ENCODE data around the gene SCAF11.
"Not testable (repeated sequence)": the region's sequence is repeated elsewhere in the genome, so short reads cannot be mapped to it uniquely, and the experiment has no call there.

Gene SCAF11, protein sequence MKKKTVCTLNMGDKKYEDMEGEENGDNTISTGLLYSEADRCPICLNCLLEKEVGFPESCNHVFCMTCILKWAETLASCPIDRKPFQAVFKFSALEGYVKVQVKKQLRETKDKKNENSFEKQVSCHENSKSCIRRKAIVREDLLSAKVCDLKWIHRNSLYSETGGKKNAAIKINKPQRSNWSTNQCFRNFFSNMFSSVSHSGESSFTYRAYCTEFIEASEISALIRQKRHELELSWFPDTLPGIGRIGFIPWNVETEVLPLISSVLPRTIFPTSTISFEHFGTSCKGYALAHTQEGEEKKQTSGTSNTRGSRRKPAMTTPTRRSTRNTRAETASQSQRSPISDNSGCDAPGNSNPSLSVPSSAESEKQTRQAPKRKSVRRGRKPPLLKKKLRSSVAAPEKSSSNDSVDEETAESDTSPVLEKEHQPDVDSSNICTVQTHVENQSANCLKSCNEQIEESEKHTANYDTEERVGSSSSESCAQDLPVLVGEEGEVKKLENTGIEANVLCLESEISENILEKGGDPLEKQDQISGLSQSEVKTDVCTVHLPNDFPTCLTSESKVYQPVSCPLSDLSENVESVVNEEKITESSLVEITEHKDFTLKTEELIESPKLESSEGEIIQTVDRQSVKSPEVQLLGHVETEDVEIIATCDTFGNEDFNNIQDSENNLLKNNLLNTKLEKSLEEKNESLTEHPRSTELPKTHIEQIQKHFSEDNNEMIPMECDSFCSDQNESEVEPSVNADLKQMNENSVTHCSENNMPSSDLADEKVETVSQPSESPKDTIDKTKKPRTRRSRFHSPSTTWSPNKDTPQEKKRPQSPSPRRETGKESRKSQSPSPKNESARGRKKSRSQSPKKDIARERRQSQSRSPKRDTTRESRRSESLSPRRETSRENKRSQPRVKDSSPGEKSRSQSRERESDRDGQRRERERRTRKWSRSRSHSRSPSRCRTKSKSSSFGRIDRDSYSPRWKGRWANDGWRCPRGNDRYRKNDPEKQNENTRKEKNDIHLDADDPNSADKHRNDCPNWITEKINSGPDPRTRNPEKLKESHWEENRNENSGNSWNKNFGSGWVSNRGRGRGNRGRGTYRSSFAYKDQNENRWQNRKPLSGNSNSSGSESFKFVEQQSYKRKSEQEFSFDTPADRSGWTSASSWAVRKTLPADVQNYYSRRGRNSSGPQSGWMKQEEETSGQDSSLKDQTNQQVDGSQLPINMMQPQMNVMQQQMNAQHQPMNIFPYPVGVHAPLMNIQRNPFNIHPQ (N-terminal part only)

DNA sequence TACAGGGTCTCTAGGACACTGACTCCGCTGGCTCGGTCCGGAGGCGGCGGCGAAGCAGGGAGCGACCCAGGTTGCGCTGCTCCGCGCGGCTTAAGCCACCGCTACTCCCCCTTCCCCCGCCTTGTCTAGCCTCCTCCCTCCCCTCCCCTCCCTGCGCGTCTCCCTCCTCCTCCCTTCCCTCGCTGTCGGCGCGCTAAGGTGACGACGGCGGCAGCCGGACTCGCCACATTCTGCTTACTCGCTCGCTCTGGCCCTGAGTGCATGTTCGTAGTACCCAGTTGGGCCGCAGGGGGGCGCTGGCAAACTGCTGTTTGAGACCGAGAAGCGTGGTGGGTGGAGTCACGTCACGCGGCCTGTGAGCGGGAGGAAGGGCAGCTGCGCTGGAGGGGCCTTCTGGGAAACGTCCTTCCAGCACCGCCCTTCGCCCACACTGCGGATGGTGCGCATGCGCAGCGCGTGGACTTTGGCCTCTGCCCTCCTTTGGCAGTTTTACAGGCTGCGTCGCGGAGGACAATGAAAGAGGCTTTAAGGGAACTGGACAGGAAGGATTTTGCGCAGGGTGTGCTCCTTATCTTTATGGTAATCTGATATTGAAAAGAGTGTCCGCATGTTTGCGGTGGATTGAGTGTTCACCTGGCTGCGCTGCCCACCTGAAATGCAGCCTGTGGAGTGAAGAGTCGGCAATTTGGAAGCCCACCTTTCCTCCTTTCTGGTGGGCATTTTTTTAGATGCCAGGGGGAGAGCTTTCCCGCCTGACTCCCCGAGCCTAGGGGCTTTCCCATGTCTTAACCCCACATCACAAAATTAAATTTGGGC lies at the start of gene SCAF11:
TSS of gene SCAF11 (minus strand) at position 107 of the 816 bp plus-strand sequence. CDS start 26,407 bp downstream, outside the sequence.
- H3K4me3 ChIP-seq (ENCODE audit: low read depth, low read length): peak within 1 kb of the TSS; percentile 97
- peak; percentile 98 for TF ChIP-seq POLR2A (IDR thresholded peaks at IDR 0.05; ENCODE audit: extremely low read depth, insufficient read length)
- TF ChIP-seq, protein P1, sequence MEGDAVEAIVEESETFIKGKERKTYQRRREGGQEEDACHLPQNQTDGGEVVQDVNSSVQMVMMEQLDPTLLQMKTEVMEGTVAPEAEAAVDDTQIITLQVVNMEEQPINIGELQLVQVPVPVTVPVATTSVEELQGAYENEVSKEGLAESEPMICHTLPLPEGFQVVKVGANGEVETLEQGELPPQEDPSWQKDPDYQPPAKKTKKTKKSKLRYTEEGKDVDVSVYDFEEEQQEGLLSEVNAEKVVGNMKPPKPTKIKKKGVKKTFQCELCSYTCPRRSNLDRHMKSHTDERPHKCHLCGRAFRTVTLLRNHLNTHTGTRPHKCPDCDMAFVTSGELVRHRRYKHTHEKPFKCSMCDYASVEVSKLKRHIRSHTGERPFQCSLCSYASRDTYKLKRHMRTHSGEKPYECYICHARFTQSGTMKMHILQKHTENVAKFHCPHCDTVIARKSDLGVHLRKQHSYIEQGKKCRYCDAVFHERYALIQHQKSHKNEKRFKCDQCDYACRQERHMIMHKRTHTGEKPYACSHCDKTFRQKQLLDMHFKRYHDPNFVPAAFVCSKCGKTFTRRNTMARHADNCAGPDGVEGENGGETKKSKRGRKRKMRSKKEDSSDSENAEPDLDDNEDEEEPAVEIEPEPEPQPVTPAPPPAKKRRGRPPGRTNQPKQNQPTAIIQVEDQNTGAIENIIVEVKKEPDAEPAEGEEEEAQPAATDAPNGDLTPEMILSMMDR (IDR thresholded peaks at IDR 0.05; ENCODE audit: low read depth, low read length): peak; percentile 72
- TF ChIP-seq MYC (IDR thresholded peaks at IDR 0.05; ENCODE audit: low read depth, low read length): peak; percentile 98
- TF ChIP-seq, protein P2, sequence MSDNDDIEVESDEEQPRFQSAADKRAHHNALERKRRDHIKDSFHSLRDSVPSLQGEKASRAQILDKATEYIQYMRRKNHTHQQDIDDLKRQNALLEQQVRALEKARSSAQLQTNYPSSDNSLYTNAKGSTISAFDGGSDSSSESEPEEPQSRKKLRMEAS (IDR thresholded peaks at IDR 0.05; ENCODE audit: low read depth, low read length): peak; percentile 98
- peak; percentile 100 for DNase-seq (ENCODE audit: low read depth)

DNA sequence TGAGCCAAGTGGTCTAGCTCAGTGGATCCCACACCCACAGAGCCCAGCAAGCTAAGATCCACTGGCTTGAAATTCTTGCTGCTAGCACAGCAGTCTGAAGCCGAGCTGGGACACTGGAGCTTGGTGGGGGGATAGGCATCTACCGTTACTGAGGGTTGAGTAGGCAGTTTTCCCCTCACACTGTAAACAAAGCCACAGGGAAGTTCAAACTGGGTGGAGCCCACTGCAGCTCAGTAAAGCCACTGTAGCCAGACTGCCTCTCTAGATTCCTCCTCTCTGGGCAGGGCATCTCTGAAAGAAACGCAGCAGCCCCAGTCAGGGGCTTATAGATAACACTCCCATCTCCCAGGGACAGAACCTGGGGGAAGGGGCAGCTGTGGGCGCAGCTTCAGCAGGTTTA lies 46.7 kb upstream of the SCAF11 start:
- DNase-seq (ENCODE audit: low read depth); H3K4me3 ChIP-seq (ENCODE audit: low read depth, low read length): not testable (repeated sequence)

DNA sequence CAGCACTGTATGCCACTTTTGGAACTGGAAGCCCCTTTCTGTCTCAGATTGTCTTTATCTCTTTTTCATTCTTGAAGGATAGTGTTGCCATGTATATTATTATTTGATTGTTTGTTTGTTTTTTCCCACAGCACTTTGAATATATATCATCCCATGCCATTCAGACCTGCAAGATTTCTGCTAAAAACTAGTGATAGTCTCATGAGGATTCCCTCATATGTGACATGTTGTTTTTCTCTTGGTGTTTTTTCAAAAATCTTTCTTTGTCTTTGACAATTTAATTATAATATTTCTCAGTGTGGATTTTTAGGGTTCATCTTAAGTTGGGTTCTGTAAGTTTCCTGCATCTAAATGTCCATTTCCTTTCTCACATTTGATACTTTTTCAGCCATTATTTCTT lies 36.8 kb upstream of the SCAF11 start:
- no peak for DNase-seq (ENCODE audit: low read depth)
- no peak overlapping the region for H3K4me3 ChIP-seq (ENCODE audit: low read depth, low read length)
- TF ChIP-seq MYC (IDR thresholded peaks at IDR 0.05; ENCODE audit: low read depth, low read length): no peak
- TF ChIP-seq, protein P2 (IDR thresholded peaks at IDR 0.05; ENCODE audit: low read depth, low read length): no peak
- no peak for TF ChIP-seq POLR2A (IDR thresholded peaks at IDR 0.05; ENCODE audit: extremely low read depth, insufficient read length)
- TF ChIP-seq, protein P1 (IDR thresholded peaks at IDR 0.05; ENCODE audit: low read depth, low read length): no peak

DNA sequence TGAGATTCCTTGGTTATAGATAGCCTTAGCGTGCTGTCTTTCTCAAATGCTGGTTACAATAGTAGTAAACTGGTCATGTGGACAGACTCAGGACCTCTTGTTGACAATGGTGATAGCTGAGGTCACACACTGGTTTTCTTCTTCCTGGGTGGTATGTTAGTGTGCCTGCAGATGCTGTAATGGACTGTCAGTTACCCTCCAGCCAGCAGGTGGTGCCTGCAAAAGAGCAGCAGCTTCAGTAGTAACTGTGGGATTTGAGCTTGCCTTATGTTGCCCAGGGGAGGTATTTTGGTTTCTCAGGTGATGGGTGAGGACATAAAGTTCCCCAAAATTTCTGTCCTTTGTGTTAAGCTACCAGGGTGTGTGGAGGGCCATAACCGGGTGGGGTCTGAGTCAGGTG lies 33.7 kb upstream of the SCAF11 start:
- peak; percentile 5 for DNase-seq (ENCODE audit: low read depth)
- TF ChIP-seq MYC (IDR thresholded peaks at IDR 0.05; ENCODE audit: low read depth, low read length) (no peak), POLR2A (IDR thresholded peaks at IDR 0.05; ENCODE audit: extremely low read depth, insufficient read length) (no peak)
- TF ChIP-seq, protein P1 (IDR thresholded peaks at IDR 0.05; ENCODE audit: low read depth, low read length): no peak
- TF ChIP-seq, protein P2 (IDR thresholded peaks at IDR 0.05; ENCODE audit: low read depth, low read length): no peak
- H3K4me3 ChIP-seq (ENCODE audit: low read depth, low read length): no peak overlapping the region

DNA sequence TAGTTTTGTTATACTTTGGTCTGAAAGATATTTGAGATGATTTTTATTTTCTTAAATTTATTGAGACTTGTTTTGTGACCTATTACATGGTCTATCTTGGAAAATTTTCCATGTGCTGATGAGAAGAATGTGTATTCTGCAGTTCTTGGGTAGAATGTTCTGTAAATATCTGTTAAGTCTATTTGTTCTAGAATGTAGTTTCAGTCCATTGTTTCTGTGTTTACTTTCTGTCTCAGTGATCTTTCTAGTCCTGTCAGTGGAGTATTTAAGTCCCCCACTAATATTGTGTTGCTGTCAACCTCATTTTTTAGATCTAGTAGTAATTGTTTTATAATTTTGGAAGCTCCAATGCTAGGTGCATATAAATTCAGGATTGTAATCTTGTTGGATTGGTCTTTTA lies 30.4 kb upstream of the SCAF11 start:
- DNase-seq (ENCODE audit: low read depth): no peak
- H3K4me3 ChIP-seq (ENCODE audit: low read depth, low read length): no peak overlapping the region
- TF ChIP-seq POLR2A (IDR thresholded peaks at IDR 0.05; ENCODE audit: extremely low read depth, insufficient read length) (no peak), MYC (IDR thresholded peaks at IDR 0.05; ENCODE audit: low read depth, low read length) (no peak)
- TF ChIP-seq, protein P1 (IDR thresholded peaks at IDR 0.05; ENCODE audit: low read depth, low read length): no peak
- TF ChIP-seq, protein P2 (IDR thresholded peaks at IDR 0.05; ENCODE audit: low read depth, low read length): no peak

DNA sequence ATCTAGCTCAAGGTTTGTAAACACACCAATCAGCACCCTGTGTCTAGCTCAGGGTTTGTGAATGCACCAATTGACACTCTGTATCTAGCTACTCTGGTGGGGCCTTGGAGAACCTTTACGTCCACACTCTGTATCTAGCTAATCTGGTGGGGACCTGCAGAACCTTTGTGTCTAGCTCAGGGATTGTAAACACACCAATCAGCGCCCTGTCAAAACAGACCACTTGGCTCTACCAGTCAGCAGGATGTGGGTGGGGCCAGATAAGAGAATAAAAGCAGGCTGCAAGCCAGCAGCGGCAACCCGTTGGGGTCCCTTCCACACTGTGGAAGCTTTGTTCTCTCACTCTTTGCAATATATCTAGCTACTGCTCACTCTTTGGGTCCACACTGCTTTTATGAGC lies 28.3 kb upstream of the SCAF11 start:
- H3K4me3 ChIP-seq (ENCODE audit: low read depth, low read length); DNase-seq (ENCODE audit: low read depth): not testable (repeated sequence)

DNA sequence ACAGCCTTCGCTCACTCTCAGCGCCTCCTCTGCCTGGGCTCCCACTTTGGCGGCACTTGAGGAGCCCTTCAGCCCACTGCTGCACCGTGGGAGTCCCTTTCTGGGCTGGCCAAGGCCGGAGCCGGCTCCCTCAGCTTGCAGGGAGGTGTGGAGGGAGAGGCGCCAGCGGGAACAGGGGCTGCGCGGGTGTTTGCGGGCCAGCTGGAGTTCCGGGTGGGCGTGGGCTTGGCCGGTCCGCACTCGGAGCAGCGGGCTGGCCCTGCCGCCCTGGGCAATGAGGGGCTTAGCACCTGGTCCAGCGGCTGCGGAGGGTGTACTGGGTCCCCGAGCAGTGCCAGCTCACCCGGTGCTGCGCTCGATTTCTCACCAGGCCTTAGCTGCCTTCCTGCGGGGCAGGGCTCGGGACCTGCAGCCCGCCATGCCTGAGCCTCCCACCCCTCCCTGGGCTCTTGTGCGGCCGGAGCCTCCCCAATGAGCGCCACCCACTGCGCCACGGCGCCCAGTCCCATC lies 27.5 kb upstream of the SCAF11 start:
- DNase-seq (ENCODE audit: low read depth); H3K4me3 ChIP-seq (ENCODE audit: low read depth, low read length): not testable (repeated sequence)

Measured in NB4 (cell line).